GM21390 (cell line): ENCODE measurements around the gene WDR73.
"Not testable (repeated sequence)": the region's sequence is repeated elsewhere in the genome, so short reads cannot be mapped to it uniquely, and the experiment has no call there.

Experiments
- ATAC-seq: cut with Tn5 transposase; IDR thresholded peaks from one replicate; pipeline ENCODE4 v1.9.1; 2021; ENCODE audit not compliant: unreplicated experiment

WDR73 gene

DNA sequence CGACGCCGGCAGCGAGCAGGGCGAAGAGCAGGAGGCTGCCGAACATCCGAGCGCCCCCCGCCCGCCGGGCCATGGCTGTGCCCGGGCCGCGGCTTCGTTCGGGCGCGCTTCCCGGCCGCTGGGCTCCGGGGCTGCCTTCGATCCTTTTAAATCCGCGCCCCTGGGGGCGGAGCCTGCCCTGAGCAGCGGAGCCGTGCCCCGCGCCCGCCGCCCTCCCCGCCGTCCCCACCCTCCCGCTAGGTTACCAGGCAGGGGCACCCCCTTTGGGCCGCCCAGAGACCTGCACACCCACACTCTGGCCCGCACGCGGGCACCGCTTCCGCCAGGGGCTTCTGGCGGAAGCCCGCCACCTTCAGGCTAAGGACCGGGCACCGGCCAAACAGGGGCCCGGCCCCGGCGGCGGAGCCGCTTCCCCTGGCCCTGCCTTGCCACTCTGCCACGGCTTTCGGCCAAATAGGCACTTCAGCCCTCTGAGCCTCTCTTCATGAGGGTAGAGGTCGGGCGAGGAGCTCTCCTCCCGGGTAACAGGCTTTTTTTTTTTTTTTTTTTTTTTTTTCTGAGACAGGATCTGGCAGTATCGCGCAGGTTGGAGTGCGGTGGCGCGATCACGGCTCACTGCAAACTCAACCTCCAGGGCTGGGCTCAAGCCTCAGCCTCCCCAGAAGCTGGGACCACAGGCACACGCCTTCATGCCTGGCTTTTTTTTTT lies 4.2 kb upstream of the WDR73 start, which contains the start of gene NMB:
NMB (minus strand) TSS at position 120 of the 708 bp plus-strand sequence; CDS start at position 73, 47 bp downstream.
- peak; percentile 54 for ATAC-seq

DNA sequence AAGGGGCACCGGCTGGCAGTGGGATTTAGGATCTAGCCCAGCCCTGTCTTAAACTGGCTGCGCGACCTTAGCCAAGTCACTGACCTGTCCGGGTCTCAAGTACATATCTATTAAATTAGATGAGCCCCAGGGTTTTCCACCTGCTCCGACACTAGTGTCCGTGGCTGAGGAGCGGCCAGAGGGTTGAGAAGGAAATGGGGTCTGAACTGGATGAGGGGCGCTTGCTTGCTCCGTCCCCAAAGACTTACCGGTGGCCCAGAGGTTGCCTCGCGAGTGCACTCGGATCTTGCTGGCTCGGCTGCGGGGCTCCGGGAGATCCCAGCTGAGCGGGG lies 3.6 kb upstream of the WDR73 start:
- ATAC-seq, result no peak

DNA sequence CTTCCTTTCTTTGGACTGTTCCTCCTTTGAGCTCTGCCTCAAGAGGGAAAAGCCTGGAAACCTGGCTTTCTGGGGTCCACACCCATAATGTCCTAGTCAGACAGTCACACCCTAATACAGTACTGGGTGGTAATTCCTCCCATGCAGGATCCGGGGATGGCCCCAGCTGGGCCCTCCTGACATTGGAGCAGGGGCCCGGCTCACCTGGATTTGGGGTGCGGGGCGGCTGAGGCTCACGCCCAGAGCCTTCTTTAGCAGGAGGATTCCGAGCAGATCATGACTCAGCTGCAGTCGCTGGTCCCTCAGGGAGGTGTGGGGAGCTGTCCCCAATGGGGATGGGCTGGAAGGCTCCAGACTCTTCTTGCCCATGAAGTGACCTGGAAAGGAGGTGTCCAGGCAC lies 2.9 kb upstream of the WDR73 start:
- ATAC-seq, result no peak

DNA sequence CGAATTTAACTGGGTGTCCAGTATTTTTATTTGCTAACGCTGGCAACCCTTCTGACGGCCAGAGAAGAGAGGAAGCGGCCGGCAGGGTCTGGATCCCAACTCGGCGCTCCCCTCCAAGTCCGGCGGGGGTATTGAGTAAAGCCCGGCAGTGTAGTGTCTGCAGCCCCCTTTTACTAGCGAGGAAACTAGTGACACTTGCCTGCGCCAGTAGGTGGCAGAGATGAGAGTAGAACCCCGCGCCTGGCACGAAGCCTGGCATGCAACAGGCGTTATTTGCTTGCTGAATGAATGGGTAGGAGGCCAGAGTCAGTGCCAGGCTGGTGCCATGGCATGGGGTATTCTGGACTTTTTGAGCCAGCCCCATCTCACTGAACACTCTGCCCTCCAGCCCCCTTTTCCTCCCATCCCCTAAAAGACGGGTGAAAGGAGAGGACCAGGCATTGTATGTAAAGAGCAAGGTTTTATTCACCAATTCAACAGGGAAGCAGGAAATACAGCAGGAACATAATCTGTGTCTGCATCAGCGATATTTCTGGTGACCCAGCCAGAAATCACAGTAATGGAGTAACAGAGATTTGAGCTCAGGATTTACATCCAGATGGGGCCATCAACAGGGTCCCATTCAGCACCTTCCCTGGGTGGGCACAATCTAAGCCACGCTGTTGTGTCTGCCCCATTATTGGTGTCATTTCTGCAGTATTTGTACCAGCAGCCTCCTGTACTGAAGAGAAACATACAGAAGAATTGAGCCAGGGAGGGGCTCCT lies 788 bp upstream of the WDR73 start:
- peak; percentile 35 for ATAC-seq

DNA sequence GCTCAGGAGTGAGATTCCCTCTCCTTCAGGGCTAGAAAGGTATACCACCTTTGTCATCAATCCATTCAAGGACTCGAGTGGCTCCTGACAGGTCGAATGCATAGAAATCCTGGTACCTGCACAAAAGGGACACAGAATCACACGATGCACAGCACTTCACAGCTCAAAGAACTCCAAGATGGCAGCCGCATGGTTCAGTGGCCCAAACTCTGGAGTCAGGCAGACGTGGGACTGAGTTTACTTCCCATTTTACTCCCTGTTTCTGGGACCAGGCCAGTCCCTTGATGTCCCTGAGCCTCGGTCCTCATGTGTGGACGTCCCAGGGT lies 536 bp downstream of the WDR73 start:
- ATAC-seq, result no peak

DNA sequence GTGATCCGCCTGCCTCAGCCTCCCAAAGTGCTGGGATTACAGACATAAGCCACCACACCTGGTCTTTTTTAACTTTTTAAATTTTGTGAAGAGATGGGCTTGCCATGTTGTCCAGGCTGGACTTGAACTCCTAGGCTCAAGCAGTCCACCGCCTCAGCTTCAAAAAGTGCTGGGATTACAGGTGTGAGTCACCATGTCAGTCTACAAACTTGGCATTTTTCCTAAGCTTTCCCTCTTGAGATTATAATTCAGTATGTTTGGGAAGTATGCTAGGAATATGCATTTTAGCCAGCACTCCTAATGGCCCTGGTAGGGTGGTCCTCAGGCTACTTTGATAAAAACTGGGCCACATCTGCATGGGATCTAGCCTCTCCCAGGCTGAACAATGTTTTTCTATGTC lies 4.4 kb downstream of the WDR73 start:
- ATAC-seq, result no peak

DNA sequence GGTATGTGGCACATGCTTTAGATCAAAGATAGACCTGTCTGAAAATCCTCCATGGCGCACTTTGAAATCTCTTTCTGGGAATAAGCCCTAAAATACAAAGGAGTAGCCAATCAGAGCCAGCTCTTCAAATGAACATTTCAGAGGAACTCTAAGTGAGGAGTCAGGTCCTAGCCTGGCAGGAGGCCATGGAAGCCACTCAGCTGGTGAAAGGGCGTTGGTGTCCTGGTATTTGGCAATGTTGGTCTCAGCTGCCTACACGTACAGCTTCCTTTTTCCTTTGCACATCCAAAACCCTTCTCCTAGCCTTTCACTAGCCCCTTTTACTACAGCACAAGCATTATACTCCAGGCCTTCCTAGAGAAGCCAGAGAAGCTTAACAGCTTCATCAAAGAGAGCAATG lies 5.5 kb downstream of the WDR73 start:
- no peak for ATAC-seq

DNA sequence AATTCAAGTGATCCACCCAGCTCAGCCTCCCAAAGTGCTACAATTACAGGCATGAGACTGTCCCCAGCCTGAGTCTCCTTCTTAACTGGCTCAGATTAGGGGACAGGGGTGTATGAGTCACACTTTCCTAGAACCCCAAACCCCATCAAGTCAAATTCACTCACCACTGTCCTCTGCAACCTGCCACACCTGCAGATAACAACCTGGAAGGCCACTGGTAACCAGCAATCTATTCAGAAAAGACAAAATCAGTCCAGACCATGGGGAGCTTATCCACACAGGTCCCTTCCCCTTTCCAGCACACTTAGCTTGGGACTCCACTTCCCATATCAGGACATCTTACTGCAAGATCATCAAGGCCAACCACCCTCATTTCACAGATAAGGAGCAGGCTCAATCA lies 6.4 kb downstream of the WDR73 start:
- ATAC-seq, result no peak

DNA sequence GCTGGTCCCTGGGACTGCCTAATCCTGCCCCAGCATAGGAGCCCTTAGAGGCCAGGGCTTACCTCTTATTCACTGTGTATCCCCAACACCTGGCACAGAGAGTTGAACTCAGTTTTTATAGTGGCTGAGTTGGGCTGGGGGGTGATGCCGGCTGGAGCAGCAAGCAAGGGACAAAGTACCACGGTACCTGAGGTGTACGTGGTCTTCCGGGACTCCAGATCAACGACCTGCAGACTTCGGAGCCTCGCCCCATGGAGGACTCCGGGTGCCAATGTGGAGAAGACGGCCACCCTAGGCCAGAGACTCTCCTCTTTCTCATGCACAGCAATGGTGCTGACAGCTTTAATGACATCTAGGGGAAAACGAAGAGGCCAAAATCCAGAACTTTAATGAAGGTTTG lies 8.1 kb downstream of the WDR73 start:
- ATAC-seq, result no peak

DNA sequence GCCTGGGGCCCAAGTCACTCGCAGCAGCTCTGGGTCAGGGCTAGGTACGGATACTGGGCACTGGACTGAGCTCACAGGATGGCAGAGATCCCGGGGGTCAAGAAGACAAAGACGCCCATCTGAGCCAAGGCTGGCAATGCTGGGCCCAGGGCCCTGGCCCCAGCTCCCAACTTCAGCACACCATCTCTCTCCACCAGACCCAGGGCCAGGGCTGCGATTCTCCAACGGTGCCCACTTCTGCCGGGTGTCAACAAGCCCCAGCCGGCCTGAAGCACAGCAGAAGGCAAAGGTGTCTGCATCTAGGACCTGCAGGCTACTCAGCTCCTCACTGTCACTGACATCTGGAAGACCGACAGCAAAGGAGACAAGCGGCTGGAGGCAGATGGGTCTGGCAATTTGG lies 8.6 kb downstream of the WDR73 start:
- ATAC-seq, result no peak

DNA sequence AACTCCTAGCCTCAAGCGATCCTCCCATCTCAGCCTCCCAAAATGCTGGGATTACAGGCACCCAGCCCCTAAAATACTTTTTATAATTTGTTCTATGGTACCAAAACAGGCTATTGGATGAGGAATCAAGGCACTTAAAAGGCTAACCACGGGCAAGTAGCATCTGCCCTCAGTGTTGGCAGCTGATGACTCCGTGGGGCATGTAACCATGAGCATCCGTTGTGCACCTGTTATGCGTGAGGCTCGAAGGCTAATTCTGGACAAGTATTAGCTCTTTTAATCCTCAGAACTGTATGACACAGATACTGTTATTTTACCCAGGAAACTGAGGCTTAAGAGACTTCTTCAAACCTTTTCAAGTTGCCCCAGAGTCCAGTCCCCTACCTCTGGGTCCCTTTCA lies 10.2 kb downstream of the WDR73 start:
- ATAC-seq, result no peak

DNA sequence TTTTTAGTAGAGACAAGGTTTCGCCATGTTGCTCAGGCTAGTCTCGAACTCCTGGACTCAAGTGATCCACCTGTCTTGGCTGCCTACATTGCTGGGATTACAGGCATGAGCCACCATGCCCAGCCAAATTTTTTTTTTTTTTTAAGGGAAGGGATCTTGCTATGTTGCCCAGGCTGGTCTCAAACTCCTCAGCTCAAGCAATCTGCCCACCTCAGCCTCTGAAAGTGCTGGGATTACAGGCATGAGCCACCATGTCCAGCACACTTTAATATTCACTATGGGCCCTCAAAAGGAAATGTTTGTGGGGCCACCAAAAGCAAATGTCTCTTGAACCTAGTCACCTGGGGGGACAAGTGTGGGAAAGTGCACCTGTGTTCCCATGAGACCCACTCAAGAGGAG lies 11.4 kb downstream of the WDR73 start:
- not testable (repeated sequence) for ATAC-seq

DNA sequence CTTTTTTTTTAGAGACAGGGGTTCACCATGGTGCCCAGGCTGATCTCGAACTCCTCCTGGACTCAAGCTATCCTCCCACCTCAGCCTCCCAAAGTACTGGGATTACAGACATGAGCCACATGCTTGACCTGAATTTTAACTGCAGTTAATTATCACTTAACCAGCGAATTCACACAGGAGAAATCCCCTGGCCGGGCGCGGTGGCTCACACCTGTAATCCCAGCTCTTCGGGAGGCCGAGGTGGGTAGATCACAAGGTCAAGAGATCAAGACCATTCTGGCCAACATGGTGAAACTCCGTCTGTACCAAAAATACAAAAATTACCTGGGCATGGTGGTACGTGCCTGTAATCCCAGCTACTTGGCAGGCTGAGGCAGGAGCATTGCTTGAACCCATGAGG lies 12.2 kb downstream of the WDR73 start:
- ATAC-seq, result not testable (repeated sequence)

DNA sequence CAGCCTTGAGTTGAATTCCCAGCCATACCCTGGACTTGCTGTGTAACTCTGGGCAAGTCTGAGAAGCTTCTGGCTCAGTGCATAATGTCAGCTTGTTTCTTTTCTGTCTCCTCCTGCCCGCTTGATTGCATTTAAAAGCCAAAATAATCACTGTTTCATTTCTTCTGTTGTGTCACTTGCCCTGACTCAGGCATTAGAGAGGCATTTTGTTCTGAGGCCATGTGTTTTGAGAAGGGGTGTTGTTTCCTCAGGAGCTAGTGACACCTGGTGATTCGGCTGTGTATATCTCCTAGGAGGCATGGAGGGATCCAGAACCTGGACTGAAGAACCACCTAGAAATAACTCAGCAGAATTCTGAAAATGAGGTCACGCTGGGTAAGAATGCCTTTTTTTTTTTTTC lies 16.0 kb downstream of the WDR73 start:
- ATAC-seq, result no peak

DNA sequence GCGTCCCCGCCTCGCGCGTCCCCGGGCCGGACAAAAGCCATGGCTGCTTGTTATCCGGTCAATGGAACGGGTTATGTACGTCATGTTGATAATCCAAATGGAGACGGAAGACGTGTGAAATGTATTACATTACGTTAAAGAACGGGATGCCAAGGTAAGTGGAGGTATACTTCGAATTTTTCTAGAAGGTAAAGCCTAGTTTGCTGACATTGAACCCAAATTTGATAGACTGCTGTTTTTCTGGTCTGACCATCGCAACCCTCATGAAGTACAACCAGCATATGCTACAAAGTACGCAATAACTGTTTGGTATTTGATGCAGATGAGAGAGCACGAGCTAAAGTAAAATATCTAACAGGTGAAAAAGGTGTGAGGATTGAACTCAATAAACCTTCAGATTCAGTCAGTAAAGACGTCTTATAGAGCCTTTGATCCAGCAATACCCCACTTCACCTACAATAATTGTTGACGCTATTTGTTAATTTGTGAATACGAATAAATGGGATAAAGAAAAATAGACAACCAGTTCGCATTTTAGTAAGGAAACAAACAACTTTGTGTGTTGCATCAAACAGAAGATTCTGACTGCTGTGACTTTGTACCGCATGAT lies 19.8 kb downstream of the WDR73 start:
- no peak for ATAC-seq

DNA sequence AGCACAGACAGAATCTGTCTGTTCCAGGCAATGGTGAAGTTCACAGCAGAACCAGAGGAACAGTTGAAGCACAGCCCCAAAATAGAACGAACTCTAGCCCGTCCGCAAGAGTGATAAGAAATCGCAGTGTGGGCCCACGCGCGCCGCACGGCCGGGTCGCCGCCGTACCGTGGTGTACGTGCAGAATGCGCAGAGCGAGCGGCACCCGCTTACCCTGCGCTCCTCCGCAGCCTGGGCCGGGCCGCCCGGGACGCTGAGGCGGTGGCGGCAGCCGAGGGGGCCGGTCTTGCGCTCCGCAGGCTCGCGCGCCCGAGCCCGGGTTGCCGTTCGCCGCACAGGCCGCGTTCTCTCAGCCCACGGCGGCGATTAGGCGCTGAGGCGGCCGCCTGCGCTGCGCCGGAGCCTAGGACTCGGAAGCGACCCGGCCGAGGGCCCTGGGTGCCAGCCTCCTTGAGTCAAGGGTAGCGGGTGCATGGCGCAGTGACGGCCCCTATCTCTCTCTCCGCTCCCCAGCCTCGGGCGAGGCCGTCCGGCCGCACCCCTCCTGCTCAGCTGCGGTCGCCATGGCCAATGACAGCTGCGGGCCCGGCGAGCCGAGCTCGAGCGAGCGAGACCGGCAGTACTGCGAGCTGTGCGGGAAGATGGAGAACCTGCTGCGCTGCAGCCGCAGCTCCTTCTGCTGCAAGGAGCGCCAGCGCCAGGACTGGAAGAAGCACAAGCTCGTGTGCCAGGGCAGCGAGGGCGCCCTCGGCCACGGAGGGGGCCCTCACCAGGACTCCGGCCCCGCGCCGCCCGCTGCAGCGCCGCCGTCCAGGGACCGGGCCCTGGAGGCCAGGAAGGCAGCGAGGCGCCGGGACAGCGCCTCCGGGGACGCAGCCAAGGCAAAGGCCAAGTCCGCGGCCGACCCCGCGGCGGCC lies 20.5 kb downstream of the WDR73 start:
- ATAC-seq, result peak; percentile 42

DNA sequence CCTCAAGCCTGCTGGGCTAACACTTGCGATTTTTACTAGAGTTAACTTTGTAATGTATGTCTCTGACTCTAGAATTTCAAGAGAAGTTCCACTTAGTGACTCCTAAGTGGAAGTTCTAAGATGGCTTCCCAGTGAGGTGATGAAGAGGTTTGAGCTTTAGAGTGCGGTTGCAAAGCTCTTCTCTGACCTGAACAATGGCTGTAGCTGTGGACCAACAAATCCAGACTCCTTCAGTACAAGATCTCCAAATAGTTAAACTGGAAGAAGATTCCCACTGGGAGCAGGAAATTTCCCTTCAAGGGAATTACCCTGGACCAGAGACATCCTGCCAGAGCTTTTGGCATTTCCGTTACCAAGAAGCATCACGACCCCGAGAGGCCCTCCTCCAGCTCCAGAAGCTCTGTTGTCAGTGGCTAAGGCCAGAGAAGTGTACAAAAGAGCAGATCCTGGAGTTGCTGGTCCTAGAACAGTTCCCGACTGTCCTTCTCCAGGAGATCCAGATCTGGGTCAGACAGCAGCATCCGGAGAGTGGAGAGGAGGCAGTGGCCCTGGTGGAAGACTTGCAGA lies 22.3 kb downstream of the WDR73 start:
- ATAC-seq, result no peak

DNA sequence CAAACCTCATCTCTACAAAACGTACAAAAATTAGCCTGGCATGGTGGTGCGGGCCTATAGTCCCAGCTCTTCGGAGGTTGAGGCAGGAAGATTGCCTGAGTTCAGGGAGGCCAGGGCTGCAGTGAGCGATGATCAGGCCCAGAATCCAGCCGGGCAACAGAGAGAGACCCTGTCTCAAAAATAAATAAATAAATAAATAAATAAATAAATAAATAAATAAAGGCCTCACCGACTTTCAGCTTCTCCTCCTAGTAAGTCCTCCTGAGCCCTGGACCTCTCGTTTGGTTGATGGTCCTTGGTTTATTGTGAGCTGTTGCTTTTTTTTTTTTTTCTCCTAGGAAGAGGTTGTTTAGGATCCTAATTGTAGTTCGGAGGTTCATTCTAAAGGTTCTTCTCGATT lies 25.1 kb downstream of the WDR73 start:
- no peak for ATAC-seq

DNA sequence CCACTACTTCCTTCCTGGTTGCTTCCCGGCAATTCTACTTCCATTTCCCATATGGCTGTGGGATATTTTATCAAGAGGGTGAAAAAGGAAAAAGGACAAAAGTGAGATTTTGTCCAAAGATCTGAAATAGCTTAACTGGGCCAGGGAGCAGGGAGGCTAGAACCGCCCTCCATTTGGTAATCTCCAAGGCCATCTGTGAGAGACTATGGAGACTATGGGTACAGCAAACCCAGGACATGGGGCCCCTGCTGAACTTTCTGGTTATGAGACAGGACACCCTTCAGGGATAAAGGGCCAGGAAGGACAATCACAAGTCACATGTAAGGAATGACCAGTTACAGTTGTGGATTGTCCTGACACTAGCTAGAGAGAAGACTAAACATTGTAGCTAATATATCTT lies 29.0 kb downstream of the WDR73 start:
- ATAC-seq, result no peak

DNA sequence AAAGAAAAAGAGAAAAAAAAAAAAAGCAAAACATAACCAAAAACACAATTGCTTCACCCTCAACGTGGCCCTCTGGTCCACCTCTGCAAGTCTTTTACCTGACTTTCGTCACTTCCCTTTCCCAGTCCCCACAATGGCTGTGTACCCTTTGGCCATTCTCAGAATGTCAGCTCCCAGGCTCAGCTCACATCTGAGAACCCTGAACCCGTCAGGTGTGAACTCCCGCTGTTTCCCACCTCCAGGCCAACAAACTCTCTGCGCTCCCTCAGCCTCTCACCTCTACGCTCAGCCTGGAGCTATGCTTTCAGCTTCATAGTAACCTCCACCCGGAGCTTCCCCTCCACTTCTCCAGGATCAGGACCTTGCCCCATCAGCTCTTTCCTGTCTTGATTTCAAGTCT lies 29.7 kb downstream of the WDR73 start:
- ATAC-seq, result no peak

DNA sequence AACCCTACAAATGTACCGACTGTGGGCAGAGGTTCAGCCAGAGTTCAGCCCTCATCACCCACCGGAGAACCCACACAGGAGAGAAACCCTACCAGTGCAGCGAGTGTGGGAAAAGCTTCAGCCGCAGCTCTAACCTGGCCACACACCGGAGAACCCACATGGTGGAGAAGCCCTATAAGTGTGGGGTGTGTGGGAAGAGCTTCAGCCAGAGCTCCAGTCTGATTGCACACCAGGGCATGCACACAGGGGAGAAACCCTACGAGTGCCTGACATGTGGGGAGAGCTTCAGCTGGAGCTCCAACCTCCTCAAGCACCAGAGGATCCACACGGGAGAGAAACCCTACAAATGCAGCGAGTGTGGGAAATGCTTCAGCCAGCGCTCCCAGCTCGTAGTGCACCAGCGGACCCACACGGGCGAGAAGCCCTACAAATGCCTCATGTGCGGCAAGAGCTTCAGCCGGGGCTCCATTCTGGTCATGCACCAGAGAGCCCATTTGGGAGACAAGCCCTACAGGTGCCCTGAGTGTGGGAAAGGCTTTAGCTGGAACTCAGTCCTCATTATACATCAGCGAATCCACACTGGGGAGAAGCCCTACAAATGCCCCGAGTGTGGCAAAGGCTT lies 32.6 kb downstream of the WDR73 start:
- ATAC-seq, result no peak
